HG03520 (cell line): ENCODE data around the gene TRPV6.

Experiments used
- ATAC-seq: cut with Tn5 transposase; IDR thresholded peaks from one replicate; pipeline ENCODE4 v1.9.1; 2021; ENCODE audit warnings: mild to moderate bottlenecking, moderate library complexity; ENCODE audit not compliant: unreplicated experiment

TRPV6 gene

DNA sequence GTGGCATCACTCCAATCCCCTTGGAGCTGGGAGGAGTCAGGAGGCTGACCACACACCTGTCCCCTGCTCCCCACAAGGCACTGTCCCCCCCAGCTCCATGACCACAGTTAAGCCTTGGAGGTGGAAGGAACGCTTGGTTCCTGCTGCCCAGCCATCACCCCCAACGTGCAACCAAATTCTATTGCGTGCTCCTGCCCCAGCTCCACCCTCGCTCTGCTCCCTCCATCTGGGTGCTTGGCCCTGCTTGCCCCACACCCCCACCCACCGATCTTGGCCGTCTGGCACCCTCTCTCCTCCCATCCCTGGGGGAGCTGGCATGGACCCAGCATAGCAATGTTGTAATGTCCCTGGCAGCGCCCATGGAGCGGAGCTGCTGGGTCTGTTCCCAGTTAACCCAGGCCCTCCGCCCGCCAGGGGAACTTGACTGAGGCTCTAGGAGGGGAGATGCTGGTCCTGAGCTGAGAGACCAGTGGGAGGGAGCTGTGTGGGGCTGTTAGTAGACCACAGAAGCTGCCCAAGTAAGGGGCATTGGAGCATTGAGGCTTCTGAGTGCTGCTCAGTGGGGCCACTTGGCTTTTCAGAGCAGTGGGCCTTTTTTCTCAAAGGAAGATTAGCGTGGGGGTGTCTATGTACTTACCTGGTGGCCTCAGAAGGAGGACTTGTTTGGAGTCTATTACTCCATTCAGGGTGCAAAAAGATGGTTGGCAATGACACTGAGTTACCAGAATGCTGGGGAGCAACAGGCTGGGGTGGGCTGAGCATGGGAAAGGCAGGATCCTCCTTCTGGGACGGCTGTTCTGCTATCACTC is 29.6 kb downstream of the TRPV6 start:
- ATAC-seq = no peak

DNA sequence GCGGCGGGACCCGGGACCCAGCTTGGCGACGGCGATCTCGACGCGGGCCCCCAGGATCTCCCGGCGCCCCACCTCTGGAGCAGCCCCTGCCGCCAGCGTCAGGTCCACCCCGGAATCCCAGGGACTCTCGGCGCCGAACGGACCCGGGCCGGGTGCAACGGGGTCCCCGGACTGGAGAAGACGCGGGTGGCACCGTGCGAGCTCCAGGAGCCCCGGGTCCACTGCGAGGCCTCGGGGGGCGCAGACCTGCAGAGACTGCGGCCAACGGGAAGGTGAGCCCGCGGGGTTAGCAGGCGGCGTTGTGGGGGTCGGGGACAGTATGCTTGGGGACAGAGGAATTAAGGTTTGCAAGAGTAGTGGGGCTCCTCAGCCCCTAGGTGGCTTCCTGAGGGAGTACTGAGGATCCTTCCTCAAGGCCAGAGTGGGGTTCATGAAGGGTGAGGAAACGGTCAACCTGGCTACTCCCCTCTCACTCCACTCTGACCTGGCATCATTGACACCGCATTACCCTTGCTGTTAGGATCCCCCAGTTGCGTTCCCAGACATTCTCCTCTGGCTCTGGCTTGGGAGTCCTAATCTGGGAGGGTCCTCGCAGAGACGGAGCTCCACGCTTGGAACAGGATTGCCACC is 30.3 kb downstream of the TRPV6 start:
- ATAC-seq = no peak

DNA sequence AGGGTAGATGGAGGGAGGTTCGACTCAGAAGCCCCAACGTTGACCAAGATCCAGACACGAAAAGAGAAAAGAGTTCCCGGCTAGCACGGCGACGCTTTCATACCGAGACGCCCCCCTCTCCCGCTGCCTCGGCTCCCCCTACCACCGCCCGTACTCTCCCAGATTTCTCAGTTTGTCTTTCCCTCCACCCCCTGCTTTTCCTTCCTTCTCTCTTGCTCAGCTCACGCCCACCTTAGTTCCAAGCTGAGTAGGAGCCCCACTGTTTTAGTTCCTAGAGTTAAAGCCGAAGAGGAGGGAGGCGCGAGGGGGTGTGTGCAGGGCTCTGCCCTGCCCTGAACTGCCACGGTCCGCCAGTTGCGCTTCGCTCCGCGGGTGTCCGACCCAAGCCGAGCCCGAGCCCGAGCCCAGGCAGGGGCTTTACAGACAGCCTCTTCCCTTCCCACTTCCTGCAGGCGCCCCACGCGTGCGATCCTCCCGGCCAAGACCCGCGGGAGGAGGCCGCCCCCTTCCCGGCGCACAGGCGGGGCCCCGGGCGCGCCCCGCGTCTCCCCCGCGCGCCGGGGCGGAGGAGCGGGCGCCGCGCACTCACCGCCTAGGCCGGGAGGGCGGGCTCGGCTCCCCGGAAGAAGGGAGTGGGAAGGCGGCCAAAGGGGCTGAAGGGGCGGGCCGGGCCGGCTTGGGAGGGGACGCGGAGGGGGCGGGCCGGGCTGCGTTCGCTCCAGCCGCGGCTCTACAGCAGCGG is 31.0 kb downstream of the TRPV6 start, which contains the start of gene EPHB6:
TSS of gene EPHB6 (plus strand) at position 705 of the 742 bp plus-strand sequence. CDS start 8,152 bp downstream, outside the sequence.
- ATAC-seq = peak; percentile 51

DNA sequence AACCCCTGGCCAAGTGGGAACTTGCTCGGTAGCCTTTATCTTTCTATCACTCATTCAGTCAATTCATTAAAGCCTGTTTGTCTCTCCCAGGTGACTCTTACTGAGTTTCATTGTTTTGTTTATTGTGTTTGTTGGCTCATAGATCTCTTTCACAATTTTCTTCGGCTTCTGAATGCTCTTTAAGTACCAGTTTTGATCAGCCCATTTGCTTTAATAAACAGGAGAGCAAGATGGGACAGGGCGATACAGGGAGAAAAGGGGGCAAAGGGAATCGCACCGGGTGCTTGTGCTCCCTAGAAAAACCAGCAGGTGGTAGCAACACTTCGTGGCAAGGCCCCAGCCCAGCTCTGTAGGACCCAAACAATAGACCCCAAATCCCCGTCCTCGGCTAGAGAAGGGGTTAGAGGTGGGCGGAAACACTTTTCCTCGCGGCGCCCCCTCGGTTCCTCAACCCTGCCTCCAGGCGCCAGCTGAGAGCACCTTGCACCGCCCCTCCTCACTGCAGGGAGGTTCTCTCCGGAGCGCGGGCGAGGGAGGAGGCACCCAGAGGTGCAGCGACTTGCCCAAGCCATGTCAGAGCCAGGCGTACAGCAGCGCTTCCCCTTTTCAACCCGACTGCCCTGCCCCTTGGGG is 31.7 kb downstream of the TRPV6 start:
- peak; percentile 82 for ATAC-seq

DNA sequence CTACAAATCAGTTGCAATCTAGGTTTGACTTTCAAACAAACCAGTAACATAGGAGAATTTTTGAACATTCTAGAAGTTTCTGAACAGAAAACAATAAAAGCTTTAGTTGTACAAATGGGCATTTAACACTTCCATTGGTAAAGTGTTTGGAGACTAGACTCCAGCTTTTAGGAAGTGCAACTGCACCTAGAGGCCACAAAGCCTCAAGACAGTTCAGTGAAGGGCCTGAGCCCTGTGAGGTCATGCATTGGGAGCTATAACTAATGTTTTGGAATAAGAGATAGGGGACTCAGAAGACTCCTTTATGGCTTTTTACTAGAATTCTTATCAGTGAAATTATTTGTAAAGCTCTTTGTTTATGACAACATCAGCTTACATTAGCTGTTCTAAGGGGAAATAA is 33.6 kb downstream of the TRPV6 start:
- no peak for ATAC-seq

DNA sequence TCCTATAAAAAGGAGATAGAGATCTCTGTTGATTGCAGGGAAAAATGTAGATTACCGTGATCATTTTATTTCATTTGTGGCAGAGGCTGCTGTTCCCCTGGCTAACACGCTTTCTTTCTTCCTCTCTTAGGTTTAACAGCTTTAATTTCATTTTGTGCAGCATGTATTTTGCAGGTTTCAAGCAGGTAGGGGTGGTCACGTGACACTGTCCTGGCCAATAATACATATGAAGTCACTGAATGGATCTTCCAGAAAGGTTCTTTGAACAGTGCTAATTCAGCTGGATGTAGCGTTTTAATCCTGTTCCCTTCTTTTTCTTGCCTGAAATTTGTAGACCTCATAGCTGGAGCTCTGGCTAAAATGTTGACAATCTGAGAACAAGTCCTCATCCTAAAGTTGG is 34.3 kb downstream of the TRPV6 start:
- no peak for ATAC-seq

DNA sequence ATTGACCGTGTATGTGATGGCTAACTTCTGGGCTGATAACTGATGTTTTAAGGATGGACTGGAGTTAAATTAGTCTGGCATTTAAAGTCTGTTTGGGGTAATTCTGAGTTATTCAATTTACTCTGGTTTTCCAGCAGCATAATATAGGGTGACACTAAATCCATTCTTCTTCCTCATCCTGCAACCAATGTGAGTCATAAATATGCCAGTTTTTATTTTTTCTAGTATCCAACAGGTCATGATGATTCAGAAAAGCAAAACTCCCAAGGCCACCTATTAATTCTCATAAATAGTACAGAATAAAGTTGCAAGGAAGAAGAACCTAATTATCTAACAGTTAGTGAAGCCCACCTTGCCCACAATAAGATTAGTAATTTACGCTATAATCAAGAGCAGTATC is 38.2 kb downstream of the TRPV6 start:
- ATAC-seq = no peak

DNA sequence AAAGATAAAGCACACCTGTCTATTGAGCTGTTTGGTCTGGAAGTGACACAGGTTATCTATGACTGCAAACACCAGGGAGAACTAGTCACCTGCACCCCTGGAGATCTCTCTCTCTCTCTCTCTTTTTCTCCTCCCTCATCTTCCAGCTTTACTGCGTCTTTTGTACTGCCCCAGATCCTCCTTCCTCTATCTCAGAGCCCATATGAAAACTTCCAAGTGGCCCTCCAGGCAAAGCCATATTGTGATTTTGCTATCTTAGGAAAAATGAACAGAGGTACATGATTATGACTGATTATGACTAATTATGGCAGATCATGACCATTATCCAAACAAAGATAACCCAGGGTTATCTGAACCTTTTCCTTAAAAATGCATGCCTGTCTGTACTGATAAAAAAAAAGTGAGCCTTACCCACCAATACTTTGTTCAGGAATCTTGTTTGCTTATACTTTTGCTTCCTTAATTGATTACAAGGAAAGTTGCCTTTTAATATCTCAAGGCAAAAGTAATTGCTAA is 43.2 kb downstream of the TRPV6 start:
- no peak for ATAC-seq

DNA sequence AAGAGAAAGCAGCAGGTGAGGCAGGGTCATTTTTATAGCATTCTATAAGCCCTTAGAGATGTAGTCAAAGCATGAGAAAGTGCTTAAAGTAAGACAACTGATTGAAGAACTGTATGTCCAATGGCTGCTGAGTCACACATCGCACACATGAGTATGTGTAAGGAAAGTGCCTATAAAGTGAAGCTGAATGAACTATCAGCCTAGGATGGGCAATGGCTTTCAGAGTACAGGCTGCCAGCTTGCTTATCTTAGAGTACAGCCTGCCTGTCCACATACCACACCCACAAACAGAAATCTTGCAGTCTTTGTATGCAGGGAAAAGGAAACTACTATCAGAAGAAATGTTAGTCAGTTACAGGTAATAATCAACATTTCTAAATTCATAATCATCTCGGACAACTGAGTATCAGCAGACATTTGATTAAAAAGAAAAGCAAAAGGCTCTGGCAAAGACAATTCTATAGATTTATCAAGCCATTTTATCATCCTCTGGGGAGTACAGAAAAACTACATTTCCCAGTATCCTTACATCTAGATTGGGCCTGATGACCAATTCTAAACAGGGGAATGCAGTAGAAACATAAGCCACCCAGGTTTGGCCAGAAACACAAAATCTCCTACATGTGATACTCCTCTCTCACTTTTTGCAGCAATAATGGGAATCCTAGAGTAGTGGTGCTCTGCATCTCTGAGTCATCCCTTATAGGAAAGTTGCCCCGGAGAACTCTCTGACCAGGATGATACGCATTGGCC is 46.9 kb downstream of the TRPV6 start:
- no peak for ATAC-seq

DNA sequence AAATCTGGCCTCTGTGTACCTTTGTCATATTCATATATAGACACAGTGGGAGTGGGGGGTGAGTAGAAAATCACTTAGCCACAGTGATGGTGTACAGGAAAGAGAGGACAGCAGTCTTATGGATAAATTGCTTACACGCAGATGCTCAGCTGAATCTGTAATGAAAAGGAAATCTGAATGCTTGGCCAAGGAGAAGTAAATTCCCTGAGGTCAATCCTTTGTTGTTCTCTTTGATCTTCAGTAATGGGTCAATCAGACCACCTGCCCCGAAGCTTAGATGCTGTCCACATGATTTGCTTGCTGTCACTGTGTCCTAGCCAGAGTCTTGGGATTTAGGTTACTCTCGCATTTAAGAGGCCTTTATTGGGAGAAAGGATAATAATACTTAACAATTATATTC is 49.1 kb downstream of the TRPV6 start:
- no peak for ATAC-seq

DNA sequence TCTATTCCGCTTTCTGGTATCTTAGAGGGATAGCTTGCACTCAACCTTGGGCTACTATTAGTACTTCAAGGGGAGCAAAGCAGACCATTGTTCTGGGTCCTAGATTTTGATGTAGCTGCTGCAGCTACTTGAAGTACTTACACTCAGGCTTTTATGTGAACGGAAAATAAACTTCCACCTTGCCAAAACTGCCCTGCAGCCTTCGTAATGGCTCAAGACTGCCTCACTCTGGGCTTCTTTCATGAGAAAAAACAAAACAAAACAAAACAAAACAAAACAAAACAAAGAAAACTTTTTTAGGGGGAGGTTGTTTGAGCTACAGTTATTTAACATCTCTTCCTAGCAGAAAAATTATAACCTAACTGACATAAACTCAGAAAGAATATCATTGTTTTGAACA is 50.1 kb downstream of the TRPV6 start:
- ATAC-seq = no peak

DNA sequence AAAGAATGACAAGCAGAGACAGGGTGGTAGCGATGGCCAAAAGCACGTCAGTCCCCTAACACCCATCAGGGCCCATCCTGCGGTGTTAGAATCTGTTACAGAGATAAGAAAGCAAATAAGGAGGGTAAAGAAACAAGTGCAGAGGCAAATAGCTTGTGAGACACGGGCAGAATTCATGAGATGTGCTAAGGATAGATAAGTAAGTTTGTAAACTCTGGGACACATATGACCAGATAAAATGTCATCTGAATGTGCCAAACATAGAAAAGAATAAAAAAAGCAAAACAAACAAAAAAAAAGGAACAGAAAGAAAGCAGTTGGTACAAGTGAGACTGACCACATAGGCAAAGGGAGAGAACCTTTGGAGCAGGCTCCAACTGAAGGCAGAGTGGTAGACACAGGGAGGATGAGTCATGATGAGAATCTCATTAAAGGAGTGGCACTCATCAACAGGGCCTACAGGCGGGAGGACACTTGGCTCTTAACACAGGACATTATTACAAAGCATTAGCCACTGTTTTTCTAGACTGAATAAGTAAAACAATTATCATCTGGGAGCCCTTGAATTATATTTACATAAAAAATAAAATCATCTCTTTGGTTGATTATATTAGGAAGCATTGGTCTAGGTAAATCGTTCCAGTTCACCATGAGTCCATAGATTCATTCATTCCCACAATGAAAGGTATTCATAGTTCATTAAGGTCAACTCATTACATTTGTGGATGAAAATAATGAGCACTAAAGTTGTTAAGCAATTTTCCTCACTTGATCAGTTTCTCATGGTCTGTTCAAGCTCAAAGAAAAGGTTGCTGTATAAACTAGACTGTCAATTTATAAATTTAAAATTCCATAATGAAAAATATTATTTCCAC is 52.1 kb downstream of the TRPV6 start:
- ATAC-seq = peak; percentile 63

DNA sequence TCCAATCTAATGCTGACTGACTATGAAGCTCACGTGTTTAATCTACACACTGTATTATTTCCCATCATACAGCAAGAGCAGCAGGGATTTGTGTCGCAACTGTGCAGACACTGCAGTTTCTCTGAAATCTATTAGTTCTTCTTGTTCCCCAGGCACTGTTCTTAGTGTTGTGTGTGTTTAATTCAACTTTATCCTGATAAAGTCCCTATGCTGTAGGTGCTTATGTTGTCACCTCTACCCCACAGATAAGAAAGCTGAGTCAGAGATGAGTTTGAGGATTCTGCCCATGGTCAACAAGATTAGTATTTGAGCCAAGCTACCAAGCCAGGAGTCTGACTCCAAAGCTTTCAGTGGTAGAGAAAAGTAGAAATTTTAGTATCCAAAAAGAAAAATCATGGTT is 53.1 kb downstream of the TRPV6 start:
- no peak for ATAC-seq

DNA sequence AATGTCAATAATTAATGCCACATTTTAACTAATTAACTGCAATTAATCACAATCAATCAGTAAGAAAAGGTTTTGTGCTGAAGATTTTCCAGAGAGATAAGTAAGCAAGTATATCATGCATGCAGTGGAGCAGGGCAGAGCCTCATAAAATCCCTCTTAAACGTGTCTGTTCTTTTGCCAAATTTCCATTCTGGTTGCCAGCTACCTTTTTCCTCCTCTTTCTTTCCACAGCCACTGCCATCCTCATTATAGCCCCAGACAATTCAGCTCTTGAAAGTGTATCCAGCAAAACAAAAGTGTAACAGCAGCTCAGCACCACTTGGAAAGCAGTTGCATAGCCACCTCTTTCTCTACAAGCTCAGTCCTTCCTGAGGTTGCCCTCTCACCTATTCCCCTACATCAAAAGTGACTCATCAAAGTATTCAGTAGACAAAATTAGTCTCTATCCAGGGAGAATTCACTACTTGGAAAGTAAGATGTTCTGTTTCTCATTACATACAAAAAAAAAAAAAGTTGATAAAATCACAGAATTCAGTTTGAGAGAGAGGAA is 57.5 kb downstream of the TRPV6 start:
- ATAC-seq = no peak

DNA sequence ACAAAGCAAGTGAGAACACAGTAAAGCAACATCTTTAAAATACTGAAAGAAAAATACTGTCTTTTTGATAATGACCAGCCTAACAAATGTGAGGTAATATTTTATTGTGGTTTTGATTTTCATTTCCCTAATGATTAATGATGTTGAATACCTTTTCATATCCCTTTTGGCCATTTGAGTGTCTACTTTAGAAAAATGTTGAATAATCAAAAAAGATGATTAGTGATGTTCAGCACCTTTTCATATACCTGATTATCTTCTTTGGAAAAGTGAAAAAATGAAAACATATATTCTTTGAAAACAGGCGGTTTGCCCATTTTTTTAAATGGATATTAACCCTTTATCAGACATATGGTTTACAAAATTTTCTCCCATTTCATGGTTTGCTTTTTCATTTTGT is 62.8 kb downstream of the TRPV6 start:
- ATAC-seq = no peak
